ENCODE measurements around the gene TRPM2. TPM values are rescaled to one million over a fixed set of nuclear protein-coding genes. Genes with fewer than 3 reads are reported as not detected.

TRPM2 gene
- total and polyA plus RNA-seq, 2 donors (not counting 3 experiments of a cell fraction or from before 2014, with no cell fraction given) = not detected

DNA sequence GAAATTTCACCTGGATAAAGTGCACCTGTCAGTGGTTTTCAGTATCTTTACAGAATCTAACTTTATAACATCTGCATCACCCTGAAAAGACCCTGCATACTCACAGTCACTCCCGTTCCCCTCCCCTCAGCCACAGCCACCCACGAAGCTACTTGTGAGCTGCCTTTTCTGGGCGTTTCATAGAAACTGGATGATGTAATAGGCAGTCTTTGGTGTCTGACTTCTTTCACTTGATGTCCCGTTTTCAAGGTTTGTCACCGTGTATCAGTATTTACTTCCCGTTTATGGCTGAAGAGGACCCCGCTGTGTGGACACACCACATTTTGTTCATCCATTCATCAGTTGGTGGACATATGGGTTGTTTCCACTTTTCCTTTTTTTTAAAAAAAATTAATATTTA, 54.1 kb downstream of the TRPM2 start:
- no peaks in the 10 kb centered on the region for H4K20me1 ChIP-seq (replicated peaks; ENCODE audit: control insufficient read depth, extremely low read depth, insufficient read depth, low read length)
- no peaks in the 10 kb centered on the region for H3K27me3 ChIP-seq (ENCODE audit: control insufficient read depth in 2 of 2, insufficient read depth in 2 of 2, low read length in 2 of 2)
- H3K9me3 ChIP-seq (replicated peaks; ENCODE audit: control insufficient read depth, insufficient read depth, low read length) = peaks cover 3% of the 10 kb centered on the region
- H3K27ac ChIP-seq (ENCODE audit: insufficient read depth, low read depth, low read length) = no peak overlapping the region
- H3K9me1 ChIP-seq (replicated peaks; ENCODE audit: control insufficient read depth, extremely low read depth, insufficient read depth, low read length) = no peaks in the 10 kb centered on the region
- BruUV-seq (replicated peaks) = no TSS peak
- TF ChIP-seq POLR2AphosphoS5 (IDR thresholded peaks at IDR 0.05; ENCODE audit: insufficient read depth, low read depth, low read length) = no peak
- no peak for TF ChIP-seq POLR2A (IDR thresholded peaks at IDR 0.05; ENCODE audit: low read depth, low read length)
- TF ChIP-seq, protein P1, sequence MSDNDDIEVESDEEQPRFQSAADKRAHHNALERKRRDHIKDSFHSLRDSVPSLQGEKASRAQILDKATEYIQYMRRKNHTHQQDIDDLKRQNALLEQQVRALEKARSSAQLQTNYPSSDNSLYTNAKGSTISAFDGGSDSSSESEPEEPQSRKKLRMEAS (IDR thresholded peaks at IDR 0.05; ENCODE audit: insufficient read depth, insufficient read length) = no peak
- TF ChIP-seq MYC (IDR thresholded peaks at IDR 0.05; ENCODE audit: low read depth, low read length) = no peak
- TF ChIP-seq EZH2 (IDR thresholded peaks at IDR 0.05; ENCODE audit: borderline replicate concordance, low read depth, low read length, severe bottlenecking) = no peak
- H3K9ac ChIP-seq (replicated peaks; ENCODE audit: extremely low read depth, insufficient read depth, low read length) = no peak overlapping the region
- H3K36me3 ChIP-seq (ENCODE audit: control insufficient read depth in 2 of 2, extremely low read depth in 1 of 2, insufficient read depth in 2 of 2, low read length in 2 of 2) = no peaks in the 10 kb centered on the region
- H3K4me1 ChIP-seq (ENCODE audit: control insufficient read depth, extremely low read depth, insufficient read depth, low read length) = no peaks in the 10 kb centered on the region
- H3K4me3 ChIP-seq (replicated peaks in 1 of 3; ENCODE audit: insufficient read depth in 1 of 3, low read depth in 1 of 3, low read length in 3 of 3) = no peak overlapping the region
- intact Hi-C loops (cut with micrococcal nuclease) (no loop called here), dilution Hi-C loops (cut with MboI; ENCODE audit: extremely low pct_ligation_motif_present, low sequenced_read_pairs) (no loop called here)
- no peak for DNase-seq (ENCODE audit: low read depth, low spot score)
- CTCF ChIA-PET = no interaction called here
- POLR2A ChIA-PET = no interaction called here
- no peaks in the 10 kb centered on the region for H3K79me2 ChIP-seq (ENCODE audit: control insufficient read depth, insufficient read depth, low read length)
- FAIRE-seq = no peak
- H3K4me2 ChIP-seq (ENCODE audit: insufficient read depth, low read length) = no peak overlapping the region
- no peak overlapping the region for H2AFZ ChIP-seq (ENCODE audit: low read depth, low read length)

DNA sequence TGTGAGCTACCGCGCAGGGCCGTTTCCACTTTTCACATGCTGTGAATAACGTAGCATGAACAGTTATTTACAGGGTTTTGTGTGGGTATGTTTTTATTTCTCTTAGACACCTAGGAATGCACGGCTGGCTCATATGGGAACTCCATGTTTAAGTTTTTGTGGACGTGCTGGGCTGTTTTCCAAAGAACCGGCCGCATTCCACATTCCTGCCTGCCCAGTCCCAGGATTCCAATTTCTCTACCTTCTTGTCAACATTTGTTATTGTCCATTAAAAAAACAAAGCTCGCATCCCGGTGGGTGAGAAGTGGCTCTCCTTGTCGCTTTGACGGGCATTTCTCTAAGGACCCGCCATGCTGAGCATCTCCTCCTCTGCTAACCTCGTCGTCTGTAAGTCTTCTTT, 54.8 kb downstream of the TRPM2 start:
- FAIRE-seq = no peak
- H3K27ac ChIP-seq (ENCODE audit: insufficient read depth, low read depth, low read length) = no peak overlapping the region
- no TSS peak for BruUV-seq (replicated peaks)

More for the DNA sequence above, 54.8 kb downstream of the TRPM2 start:
- no peak for DNase-seq (ENCODE audit: low read depth, low spot score)
- no peaks in the 10 kb centered on the region for H3K27me3 ChIP-seq (ENCODE audit: control insufficient read depth in 2 of 2, insufficient read depth in 2 of 2, low read length in 2 of 2)
- intact Hi-C loops (cut with micrococcal nuclease) = no loop called here
- TF ChIP-seq FOS (IDR thresholded peaks at IDR 0.05; ENCODE audit: borderline replicate concordance, insufficient read depth, low read length) = no peak
- TF ChIP-seq POLR2A (IDR thresholded peaks at IDR 0.05; ENCODE audit: low read depth, low read length) = no peak
- TF ChIP-seq EZH2 (IDR thresholded peaks at IDR 0.05; ENCODE audit: borderline replicate concordance, low read depth, low read length, severe bottlenecking) = no peak
- TF ChIP-seq MYC (IDR thresholded peaks at IDR 0.05; ENCODE audit: low read depth, low read length) = no peak
- TF ChIP-seq GATA2 (IDR thresholded peaks at IDR 0.05; ENCODE audit: insufficient read depth, insufficient read length, low read depth, low read length) = no peak
- no peak overlapping the region for H3K4me3 ChIP-seq (replicated peaks in 1 of 3; ENCODE audit: insufficient read depth in 1 of 3, low read depth in 1 of 3, low read length in 3 of 3)
- no peaks in the 10 kb centered on the region for H3K9me1 ChIP-seq (replicated peaks; ENCODE audit: control insufficient read depth, extremely low read depth, insufficient read depth, low read length)
- no peaks in the 10 kb centered on the region for H3K4me1 ChIP-seq (ENCODE audit: control insufficient read depth, extremely low read depth, insufficient read depth, low read length)
- no peak overlapping the region for H3K9ac ChIP-seq (replicated peaks; ENCODE audit: extremely low read depth, insufficient read depth, low read length)
- no peaks in the 10 kb centered on the region for H4K20me1 ChIP-seq (replicated peaks; ENCODE audit: control insufficient read depth, extremely low read depth, insufficient read depth, low read length)
- no peaks in the 10 kb centered on the region for H3K36me3 ChIP-seq (ENCODE audit: control insufficient read depth in 2 of 2, extremely low read depth in 1 of 2, insufficient read depth in 2 of 2, low read length in 2 of 2)
- H3K4me2 ChIP-seq (ENCODE audit: insufficient read depth, low read length) = no peak overlapping the region
- CTCF ChIA-PET = no interaction called here
- peaks cover 3% of the 10 kb centered on the region for H3K9me3 ChIP-seq (replicated peaks; ENCODE audit: control insufficient read depth, insufficient read depth, low read length)
- no peak overlapping the region for H2AFZ ChIP-seq (ENCODE audit: low read depth, low read length)
- dilution Hi-C loops (cut with MboI; ENCODE audit: extremely low pct_ligation_motif_present, low sequenced_read_pairs) = no loop called here
- no peaks in the 10 kb centered on the region for H3K79me2 ChIP-seq (ENCODE audit: control insufficient read depth, insufficient read depth, low read length)
- POLR2A ChIA-PET = no interaction called here

Measured in endothelial cell of umbilical vein (primary cell).